Effector CD8-positive, alpha-beta T cell (primary cell): ENCODE measurements around the gene PRF1.
"Not testable (repeated sequence)": the region's sequence is repeated elsewhere in the genome, so short reads cannot be mapped to it uniquely, and the experiment has no call there.

Source experiments
- DNase-seq: peaks from one replicate; lab custom pipeline; 2025; lab: John Stamatoyannopoulos, UW

PRF1 gene

DNA sequence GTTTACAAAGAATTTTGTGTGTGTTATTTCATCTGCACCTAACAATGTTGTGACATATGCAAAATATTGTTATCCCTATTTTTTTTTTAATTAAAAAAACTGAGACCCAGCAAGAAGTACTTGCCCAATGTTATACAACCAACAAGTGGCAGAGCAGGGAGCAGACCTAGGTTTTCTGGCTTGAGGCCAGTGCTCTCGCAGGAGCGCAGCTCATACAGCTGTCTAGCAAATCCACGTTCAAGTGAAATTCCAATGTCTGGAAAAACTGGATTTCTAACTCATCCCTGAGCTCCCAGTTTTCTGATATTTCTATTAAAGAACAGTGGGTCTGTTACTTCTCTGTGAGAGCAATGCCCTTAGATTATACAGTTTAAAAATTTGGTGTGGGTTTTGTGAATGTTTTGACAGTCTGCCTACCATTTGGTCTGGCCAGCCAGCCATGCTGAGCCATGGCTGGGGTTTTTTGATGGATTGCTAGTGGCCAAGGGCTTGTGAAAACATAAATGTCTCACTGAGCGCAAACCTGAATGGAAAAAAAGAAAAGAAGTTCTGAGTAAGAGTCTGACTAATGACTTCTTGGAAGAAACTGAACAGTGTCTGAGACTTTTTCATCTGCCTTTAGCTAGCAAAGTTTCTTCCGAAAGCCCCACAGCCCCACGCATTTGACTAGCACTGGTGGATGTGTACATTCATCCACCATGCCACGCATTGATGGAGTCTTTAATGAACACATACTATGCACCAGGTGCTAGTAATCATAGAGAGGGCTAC is 15.4 kb upstream of the PRF1 start:
- DNase-seq = no peak

DNA sequence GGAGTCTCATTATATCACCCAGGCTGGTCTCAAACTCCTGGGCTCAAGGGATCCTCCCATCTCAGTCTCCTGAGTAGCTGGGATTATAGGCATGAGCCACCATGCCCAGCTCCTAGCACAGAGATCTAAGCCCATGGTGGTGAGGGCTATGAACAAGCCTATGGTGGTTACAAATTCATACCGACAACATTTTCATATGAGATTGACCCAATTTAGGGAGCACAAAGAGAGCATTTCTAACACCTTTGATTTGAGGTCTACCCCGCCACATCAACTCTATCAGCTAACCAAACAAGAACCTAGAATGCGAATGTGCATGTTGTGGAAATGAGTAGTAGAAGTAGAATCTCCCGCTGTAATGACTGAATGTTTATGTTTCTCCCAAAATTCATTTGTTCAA is 14.2 kb upstream of the PRF1 start:
- DNase-seq = no peak

DNA sequence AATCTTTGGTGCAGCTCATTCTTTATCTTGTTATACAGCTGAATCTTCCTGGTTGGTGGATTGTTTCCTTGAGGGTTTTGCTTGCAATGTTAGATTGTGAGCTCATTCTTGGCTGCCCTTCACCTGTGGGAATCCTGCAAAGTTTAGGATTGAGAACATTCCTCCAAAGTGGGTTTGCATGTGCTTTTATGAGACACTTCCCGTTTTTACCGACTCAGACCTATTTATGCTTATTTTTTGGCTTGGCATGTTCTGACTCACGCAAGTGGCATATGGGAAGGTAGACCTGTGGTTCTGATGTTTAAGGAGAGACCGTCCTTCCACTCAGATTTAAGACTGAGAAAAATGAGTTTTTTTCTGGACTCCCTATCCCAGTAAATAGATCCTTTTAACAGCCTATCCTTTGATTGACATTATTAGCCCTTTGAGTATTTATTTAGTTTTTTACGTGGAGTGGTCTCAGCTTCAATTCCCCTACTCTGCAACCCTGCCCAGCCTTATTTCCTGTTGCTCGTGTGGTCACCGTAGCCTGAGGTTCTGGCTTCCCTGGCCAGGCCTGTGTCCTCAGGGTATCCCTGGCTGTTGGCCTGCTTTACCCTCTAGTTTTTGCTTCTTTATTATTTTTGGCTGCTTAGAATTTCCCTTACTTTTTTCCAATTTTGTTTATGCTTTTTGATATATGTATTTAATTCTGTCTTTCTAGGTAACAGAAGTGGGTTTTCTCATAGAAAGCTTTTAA is 13.4 kb upstream of the PRF1 start:
- no peak for DNase-seq

DNA sequence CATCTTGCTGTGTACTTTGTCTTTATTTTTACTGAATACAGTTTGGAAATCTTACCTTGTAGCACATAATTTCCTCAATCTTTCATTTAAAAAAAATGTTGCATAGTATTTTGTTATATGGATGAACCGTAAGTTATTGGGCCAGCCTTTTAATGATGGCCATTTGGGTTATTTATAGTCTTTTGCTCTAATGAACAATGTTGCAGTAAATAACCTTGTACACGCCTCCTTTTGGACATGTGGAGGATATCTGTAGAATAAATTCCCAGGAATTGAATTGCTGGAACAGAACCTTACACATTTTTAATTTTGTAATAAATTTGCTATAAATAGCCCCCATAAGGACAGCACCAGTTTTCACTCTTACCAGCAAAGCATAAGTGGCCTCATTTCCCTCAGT is 12.7 kb upstream of the PRF1 start:
- no peak for DNase-seq

DNA sequence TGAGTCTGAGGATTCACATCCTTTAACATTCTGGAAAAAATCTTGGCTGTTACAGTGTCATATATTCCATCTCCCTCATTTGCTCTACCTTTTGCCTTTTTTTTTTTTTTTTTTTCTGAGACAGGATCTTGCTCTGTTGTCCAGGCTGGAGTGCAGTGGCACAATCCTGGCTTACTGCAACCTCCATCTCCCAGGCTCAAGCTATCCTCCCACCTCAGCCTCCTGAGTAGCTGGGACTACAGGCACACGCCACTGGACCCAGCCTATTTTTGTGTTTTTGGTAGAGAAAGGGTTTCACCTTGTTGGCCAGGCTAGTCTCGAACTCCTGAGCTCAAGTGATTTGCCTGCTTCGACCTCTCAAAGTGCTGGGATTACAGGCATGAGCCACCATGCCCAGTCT is 11.8 kb upstream of the PRF1 start:
- DNase-seq = not testable (repeated sequence)

DNA sequence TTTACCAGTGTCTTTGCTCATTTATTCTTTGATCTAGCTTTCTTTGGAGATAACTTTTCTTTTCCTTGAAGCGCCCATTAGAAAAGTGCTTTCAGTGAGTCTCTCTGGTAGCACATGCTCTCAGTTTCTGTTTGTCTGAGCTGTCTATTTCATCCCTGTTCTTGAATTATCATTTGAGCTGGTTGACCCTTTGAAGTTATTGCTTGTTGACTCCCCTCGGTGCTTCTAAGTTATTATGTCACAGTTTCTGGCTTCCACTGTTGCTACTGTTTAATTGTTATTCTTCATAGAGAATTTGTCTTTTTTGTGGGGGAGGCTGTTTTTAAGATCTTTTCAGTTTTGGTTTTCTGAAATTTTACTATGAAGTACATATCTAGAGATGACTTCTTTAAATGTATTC is 11.4 kb upstream of the PRF1 start:
- no peak for DNase-seq

DNA sequence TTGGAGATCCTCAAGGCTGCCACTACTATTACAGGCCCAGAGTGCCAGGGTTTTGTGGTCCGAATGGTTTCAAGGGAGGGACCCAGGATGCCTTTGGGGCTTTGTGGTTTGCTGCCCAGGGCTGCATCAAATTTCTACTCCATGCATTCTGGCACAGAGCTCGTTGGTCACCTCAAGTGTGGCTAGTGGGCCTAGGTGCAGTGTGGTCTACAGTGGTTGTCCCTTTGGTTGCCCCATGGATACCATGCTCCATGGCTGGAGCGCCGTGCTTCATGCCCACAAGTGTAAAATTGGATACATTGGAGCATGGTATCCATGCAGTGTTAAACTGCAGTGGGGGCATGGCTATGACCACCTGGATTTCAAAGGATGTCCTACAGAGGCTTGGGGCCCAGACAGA is 5.4 kb upstream of the PRF1 start:
- DNase-seq = no peak

DNA sequence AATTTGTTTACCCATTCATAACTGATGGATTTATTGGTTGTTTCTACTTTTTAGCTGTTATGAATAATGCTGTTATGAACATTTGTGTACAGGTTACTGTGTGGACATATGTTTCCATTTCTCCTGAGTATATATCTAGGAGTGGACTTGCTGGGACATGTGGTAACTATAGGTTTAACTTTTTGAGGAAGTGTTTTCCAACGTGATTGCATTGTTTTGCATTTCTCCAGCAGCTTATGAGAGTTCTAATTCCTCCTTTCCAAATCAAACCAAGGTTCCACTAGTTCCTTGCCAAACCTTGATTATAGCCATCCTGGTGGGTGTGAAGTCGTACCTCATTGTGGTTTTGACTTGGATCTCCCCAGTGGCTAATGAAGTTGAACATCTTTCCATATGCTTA is 2.6 kb upstream of the PRF1 start:
- DNase-seq = no peak

DNA sequence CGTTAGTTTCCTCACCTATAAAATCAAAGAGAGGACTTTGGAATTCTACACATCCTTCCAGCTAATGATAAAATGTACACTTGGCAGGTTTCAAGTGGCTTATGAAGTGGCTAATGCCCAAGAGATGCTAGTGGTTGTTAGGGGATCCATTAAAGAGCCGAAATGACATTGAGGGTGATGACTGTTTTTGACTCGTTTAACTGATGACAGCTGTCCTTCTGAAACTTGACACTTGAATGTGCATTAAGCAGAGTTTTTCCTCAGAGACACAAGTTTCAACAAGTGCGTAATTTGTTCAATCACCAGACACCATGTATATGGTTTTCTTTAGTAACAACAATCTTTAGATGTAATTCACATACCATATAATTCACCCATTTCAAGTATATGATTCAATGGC is 1.6 kb upstream of the PRF1 start:
- DNase-seq = no peak

DNA sequence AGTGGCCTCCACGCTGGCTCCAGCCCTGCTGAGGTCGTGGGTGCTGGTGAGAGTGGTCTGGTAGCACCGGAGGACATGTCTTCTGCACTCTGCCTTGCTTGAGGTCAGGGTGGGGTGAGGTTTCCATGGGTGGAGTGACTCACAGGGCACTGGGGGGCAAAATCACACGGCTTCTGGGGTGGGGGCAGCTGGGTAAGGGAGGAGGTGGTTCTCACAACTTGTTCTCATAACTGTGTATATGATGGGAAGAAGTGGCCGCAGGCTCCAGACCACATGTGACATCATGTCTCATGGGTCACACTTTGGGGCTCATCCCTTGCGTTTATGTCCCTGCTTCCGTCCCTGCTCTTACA is 884 bp upstream of the PRF1 start:
- no peak for DNase-seq

DNA sequence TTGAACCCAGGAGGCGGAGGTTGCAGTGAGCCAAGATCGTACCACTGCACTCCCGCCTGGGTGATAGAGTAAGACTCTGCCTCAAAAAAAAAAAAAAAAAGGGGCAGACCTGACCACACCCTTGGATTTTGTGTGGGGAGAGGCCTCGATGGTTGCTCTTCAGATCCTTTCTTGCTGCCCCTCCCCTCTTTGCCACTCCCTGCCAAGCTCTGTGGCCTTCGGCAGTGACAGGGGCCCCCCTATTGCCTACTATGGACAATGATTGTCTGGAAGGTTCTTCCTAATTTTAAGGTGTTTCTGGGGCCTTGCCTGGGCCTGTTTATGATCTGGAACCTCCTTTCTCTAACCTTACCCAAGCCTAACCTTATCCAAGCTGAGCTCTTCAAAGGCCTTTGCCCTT is 795 bp downstream of the PRF1 start:
- DNase-seq = no peak

DNA sequence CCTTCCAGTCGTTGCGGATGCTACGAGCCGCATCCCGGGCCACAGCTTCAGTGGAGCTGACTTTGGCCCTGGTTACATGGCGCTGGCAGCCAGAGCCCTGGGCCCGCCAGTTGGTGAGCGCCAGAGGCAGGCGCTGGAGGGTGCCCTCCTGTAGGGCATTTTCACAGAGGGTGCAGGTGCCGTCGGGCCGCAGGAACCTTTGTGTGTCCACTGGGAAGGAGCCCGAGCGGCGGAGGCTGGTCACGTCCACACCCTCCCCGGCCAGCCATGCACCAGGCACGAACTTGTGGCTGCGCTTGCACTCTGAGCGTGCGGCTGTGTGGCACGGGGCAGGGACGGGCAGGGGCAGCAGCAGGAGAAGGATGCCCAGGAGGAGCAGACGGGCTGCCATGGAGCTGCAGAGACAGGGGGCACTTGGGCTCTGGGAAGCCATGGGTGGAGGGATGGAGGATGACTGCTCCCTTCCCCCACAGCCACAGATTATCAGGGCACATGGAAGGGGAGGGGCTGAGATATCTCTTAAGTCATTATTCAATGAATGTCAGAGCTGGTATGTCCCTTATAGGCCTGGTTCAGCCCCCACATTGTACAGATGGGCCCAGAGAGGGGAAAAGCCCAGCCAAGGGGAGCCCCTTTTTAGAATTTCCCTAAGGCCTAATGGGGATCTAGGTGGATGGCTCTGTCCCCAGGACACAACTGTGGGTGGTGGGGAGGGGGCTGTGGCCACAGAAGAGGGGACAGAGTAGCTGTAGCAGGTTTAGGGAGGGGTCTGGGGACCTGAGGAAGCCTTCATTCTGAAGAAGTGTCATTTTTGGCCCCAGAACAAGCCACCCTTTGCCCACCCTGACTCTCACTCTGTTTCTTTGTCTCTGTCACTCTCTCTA is 1.8 kb downstream of the PRF1 start:
- DNase-seq = no peak

DNA sequence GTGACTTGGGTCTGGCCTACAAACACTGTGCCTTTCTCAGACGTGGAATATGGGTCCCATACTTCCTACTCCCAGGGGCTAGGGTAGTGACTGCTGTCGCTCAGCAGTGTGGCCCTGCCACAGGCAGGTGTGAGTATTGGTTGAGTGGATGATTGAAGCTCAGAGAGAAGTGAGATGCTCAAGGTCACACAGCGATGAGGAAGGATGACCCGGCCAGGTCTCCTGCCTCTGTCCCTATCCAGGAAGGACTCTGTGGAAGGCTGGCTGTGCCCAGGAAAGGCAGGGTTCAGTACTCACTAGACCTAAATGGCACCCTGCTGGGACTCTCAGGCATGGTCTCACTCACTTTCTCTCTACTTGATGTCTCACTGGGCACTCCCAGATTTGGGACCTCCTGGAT is 2.8 kb downstream of the PRF1 start:
- no peak for DNase-seq

DNA sequence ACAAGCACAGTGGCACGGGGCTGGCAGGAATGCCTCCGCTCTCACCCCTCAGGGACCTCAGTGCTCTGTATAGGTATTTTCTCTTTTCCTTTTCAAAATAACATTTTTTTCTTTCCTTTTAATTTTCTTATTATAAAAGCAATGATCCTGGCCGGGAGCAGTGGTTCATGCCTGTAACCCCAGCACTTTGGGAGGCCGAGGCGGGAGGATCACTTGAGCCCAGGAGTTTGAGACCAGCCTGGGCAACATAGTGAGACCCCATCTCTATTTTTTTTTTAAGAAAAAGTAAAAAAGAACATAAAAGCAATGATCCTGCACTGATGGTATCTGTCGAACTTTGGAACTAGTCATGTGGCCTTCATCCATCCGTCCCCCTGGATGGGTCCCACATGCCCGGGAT is 3.2 kb downstream of the PRF1 start:
- DNase-seq = no peak

DNA sequence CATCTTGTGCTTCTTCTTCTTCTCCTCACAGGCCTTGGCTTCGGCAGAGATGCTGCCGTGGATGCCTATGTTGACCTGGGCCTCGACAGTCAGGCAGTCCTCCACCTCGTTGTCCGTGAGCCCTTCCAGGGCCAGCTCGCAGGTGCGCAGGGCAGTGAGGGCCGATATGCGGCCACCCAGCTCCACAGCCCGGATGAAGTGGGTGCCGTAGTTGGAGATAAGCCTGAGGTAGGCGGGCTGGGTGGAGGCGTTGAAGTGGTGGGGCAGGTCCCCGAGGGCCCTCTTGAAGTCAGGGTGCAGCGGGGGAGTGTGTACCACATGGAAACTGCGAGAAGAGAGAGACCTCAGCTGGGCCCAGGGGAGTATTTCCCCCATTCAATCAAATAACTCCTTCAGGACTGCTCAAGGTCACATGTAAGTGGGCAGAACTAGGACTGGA is 3.7 kb downstream of the PRF1 start:
- no peak for DNase-seq

DNA sequence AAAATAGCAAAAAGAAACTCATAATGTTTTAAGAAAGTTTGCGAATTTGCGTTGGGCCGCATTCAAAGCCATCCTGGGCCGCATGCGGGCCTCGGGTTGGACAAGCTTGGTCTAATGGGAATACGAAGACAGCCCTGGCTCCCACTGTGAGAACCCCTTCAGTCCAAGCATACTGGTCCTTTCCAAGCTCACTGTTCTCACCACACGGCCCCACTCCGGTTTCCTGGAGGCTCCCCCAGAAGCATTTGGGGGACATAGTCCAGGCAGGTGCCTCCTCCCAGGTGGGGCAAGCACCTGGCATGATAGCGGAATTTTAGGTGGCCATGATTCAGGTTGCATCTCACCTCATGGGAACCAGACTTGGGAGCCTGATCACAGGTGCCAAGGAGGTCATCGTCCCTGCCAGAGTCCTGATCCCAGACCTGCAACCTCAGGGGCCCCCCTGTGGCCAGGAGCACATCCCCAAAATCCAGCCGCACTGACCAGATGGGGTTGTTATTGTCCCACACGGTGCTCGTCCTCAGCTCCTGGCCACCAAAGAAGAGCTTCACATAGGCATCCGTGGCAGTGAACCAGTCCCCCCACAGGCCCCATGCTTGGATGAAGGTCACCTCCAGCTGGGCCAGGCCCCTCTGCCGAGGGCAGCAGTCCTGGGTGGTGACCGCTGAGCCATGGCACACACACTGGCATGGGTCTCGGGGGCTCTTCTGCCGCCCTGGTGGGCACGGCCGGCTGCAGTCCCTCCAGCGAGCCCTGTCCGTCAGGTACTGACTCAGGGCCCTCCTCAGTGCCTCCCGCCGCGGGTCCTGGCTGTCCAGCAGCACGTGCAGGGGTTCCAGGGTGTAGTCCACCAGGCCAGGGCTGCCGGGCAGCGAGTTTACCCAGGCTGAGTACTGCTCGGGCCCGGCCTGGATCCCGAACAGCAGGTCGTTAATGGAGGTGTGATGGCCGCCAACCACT is 4.4 kb downstream of the PRF1 start:
- DNase-seq = no peak

DNA sequence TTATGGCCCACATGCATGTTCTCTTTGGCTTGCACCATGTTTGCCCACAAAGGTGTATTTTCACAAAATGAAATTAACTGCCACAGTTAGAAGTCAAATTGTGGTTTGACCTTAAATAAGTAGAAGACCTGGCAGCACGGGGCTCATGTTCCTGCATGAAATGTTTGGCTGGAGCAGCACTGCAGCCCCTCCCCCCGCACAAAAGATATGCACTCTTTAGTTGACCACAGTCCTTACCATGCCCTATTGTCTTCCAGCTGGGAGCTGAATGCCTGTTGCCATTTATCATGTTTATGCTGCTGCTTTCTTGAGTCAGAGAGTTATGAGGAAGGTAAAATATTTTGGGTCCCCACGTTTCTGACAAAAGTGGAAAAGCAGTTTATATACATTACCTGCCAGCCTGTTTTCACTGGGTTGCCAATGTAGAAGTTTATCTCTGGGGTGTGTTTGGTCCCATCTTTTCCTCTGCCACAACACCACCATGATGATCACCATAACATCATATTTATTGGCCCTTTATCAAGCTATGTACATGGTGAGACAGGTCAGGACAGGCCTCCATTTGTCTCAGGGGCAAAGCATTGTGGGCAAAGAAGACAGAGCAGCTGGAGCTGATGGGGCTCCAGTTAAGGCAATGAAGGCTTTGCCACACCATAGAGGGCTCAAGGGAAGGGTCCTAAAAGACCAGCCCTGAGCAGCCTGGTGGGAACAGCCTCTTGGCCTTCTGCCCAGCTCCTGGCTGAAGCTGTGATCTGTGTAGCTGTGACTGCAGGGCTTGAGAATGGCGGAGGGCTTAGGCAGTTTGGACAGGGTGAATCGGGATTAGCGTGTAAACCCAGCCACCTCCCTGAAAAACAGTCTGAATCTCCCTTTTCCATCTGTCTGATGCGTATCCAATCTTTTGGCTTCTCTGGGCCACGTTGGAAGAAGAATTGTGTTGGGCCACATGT is 5.4 kb downstream of the PRF1 start:
- DNase-seq = no peak

DNA sequence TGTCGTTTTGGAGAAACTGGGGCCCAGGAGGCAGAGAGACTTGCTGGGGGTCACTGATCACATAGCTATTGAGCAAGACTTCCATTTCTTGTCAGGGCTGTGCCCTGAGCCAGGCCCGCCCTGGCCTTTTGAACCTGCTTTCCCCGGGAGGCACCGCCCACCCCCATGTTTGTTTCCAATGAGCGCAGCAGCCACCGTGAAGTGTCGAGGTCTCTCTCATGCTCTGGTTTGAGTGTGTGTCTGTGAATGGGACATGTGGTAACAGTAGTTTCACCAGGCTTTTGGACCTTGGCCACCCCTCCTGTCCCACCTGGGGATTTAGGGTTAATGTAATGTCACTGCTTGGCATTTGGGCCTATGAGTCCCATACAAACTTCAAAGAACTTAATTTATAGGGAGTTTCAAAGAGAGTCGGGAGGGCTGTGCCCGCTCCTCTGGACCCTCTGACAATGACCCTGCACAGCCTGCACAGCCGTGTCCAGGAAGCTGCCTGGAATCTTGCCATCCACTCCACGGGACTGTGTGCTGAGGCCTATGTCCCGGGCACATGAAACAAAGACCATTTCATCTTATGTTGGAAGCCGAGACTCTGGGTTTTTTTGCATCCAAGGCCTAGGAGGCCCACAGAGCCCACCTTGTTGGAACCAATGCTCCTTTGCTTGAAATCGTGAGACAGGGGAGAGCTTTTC is 6.3 kb downstream of the PRF1 start:
- no peak for DNase-seq

DNA sequence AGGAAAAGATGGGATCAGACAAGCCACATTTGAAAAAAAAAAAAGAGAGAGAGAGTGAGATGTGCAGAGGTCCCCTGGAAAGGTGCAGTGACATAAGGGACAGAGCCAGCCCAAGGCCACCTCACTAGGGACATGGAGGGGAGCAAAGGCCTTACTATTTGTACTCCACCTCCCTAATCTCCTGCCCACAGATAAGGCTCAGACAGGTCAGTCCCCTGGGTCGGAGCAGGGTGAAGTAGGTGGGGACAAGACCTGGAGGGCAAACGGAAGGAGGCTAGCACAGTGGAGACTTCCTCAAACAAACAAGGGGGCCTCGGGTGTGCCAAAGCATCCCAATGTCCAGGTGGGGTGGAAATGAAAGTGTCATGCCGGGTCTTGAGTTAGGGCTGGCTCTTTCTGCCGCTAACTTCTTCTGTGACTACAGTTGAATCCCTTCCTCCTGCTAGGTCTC is 7.0 kb downstream of the PRF1 start:
- DNase-seq = no peak

DNA sequence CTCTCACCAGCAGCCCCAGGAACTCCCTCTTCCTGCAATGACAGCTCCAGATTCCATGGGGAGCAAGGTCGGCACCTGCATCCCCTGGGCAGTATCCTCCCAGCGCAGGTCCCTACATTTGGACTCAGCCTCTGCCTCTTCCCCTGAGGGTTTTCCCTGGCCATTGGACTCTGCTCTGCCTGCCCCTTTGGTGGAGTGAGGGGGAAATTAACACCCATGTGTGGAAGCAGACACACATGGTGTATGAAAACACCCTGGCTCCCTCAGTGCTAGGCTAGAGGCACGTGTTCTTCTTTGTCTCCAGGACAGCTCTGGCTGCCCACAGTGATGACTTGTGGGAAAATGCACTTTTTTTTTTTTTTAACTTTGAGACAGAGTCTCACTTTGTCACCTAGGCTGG is 8.4 kb downstream of the PRF1 start:
- no peak for DNase-seq
